ENCODE data around the gene AUTS2. TPM values are rescaled to one million over a fixed set of nuclear protein-coding genes. Genes with fewer than 3 reads are reported as not detected.

Gene AUTS2
- total RNA-seq, 3 donors from 2014 or later = 31.2 to 67.6 (median 36.5) TPM

- no peak for TF ChIP-seq CTCF (IDR thresholded peaks at IDR 0.05)
- DNase-seq (no peak), ATAC-seq (no peak)
- Histone ChIP-seq H3K4me1 (ENCODE audit: low read depth) (no peaks in the 10 kb centered on the region), H3K4me3 (no peak overlapping the region), H3K9me3 (no peaks in the 10 kb centered on the region), H3K36me3 (ENCODE audit: low read depth) (no peaks in the 10 kb centered on the region)
- intact Hi-C loops (cut with DNase I, micrococcal nuclease) = no loop called here
Measured at GRCh38 chr7:70219061-70219460, 620.8 kb downstream of the AUTS2 start.

DNA sequence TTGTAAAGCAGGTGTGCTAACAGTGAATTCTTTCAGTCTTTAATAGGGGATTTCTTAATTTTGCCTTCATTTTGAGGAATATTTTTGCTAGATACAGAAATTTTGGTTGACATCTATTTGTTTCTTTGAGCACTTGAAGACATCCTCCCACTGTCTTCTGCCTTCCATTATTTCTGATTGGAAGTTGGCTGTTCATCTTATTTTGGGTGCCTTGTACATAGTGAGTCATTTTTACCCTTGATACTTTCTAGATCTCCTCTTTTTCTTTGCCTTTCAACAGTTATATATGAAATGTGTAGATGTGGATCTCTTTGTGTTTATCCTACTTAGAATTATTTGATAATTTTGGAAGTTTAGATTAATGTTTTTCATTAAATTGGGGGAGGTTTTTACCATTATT lies 631.0 kb downstream of the AUTS2 start:
- Histone ChIP-seq H3K4me3 (no peak overlapping the region), H3K9me3 (peaks cover 24% of the 10 kb centered on the region), H3K4me1 (ENCODE audit: low read depth) (no peaks in the 10 kb centered on the region), H3K36me3 (ENCODE audit: low read depth) (no peaks in the 10 kb centered on the region)
- intact Hi-C loops (cut with DNase I, micrococcal nuclease) = no loop called here
- ATAC-seq (no peak), DNase-seq (no peak)
- TF ChIP-seq CTCF (IDR thresholded peaks at IDR 0.05) = no peak

GRCh38 chr7:70230761-70231160 lies 632.5 kb downstream of the AUTS2 start:
- intact Hi-C loops (cut with DNase I, micrococcal nuclease) = no loop called here
- no peak for ATAC-seq

DNA sequence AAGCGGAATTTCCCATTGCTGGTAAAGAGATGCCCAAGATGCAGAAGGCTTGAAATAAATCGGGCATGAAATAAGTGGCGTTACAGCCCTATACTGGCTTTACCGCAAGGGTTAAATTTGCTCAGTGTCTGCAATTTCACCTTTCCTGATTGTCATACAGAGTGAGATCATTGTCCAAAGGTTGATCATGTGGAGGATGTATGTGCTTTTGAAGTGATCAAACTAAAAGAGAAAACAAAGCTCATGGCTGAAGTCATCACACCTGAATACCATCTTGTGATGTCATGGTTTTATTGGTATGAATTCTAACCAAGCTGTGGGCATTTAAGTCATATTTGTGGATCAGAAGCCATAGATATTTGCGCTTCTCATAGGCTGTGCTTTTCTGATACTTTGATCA lies 635.5 kb downstream of the AUTS2 start:
- no peaks in the 10 kb centered on the region for H3K36me3 ChIP-seq (ENCODE audit: low read depth)
- peaks cover 18% of the 10 kb centered on the region for H3K9me3 ChIP-seq
- no peak for TF ChIP-seq CTCF (IDR thresholded peaks at IDR 0.05)
- no peak for ATAC-seq
- no peak overlapping the region for H3K4me3 ChIP-seq
- intact Hi-C loops (cut with DNase I, micrococcal nuclease) = no loop called here
- no peak for DNase-seq
- no peaks in the 10 kb centered on the region for H3K4me1 ChIP-seq (ENCODE audit: low read depth)

More at GRCh38 chr7:70230761-70231160, 632.5 kb downstream of the AUTS2 start:
- Histone ChIP-seq H3K4me1 (ENCODE audit: low read depth) (no peaks in the 10 kb centered on the region), H3K36me3 (ENCODE audit: low read depth) (no peaks in the 10 kb centered on the region), H3K9me3 (peaks cover 24% of the 10 kb centered on the region), H3K4me3 (no peak overlapping the region)
- DNase-seq = no peak
- TF ChIP-seq CTCF (IDR thresholded peaks at IDR 0.05) = no peak

DNA sequence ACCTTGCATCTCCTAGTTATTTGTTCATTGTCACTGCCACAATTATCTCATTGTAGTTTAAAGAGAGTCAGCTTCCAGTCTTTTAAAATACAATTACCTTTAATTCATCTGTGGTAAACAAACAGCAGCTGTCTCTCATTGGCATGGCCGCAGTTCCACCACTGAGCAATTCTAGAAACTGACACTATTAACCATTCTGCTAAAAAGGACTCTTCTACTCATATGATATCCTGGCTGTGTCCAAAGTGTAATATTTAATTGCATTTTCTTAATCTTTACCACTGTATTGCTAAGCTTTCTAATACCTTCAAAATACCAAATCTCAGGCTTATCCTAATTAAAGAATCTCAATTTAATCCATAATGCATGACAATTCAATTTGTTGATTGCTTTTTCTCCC lies 639.0 kb downstream of the AUTS2 start:
- Histone ChIP-seq H3K4me3 (no peak overlapping the region), H3K36me3 (ENCODE audit: low read depth) (no peaks in the 10 kb centered on the region), H3K9me3 (no peaks in the 10 kb centered on the region), H3K4me1 (ENCODE audit: low read depth) (no peaks in the 10 kb centered on the region)
- ATAC-seq (no peak), DNase-seq (no peak)
- intact Hi-C loops (cut with DNase I, micrococcal nuclease) = no loop called here
- TF ChIP-seq CTCF (IDR thresholded peaks at IDR 0.05) = no peak
